22Rv1 (cell line): ENCODE results near the gene UQCC5.

Experiments used
- ZFX ChIP-seq: fragments of 450-650 bp; IDR thresholded peaks from 2 replicates; pipeline ENCODE4 v1.6.1; 2017; ENCODE audit warnings: antibody characterized with exemption, borderline replicate concordance
- TF ChIP-seq, protein P1 (sequence below): fragments of 450-650 bp; IDR thresholded peaks from 2 replicates; pipeline ENCODE4 v1.5.1; 2017; ENCODE audit warnings: mild to moderate bottlenecking

DNA sequence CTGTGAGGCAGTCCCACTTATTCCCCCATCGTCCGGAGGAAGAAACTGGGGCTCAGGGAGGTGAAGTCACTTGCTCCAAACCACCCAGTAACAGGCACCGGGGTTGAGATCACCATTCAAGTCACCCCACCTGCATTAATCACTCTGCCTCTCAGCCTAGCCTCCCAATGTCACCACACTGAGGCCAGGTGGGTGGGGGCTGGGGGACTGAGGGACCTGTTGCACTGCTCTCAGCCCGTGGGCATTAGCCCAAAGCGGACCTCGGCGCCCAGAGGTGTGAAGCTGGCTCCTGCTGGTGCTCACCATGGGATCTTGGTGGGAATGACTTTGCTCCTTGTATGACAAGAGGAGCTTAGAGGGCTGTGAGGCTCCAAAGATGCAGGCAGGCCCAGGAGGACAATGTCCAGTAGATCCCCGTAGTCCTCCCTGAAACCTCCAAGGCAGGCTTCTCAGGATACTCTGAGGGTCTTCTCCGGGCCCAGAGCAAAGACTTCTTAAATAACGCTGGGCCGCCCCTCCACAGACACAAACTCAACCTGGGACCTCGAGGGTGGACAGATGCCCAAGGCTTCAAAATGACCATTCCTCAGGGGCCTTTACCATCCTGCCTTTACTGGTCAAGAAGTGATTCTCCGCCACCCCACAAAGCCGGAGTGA lies 4.4 kb upstream of the UQCC5 start:
- TF ChIP-seq, protein P1, sequence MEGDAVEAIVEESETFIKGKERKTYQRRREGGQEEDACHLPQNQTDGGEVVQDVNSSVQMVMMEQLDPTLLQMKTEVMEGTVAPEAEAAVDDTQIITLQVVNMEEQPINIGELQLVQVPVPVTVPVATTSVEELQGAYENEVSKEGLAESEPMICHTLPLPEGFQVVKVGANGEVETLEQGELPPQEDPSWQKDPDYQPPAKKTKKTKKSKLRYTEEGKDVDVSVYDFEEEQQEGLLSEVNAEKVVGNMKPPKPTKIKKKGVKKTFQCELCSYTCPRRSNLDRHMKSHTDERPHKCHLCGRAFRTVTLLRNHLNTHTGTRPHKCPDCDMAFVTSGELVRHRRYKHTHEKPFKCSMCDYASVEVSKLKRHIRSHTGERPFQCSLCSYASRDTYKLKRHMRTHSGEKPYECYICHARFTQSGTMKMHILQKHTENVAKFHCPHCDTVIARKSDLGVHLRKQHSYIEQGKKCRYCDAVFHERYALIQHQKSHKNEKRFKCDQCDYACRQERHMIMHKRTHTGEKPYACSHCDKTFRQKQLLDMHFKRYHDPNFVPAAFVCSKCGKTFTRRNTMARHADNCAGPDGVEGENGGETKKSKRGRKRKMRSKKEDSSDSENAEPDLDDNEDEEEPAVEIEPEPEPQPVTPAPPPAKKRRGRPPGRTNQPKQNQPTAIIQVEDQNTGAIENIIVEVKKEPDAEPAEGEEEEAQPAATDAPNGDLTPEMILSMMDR, result no peak
- TF ChIP-seq ZFX, result no peak
